ENCODE measurements around the gene DET1. TPM values are rescaled to one million over a fixed set of nuclear protein-coding genes. Genes with fewer than 3 reads are reported as not detected.
"Not testable (repeated sequence)": the region's sequence is repeated elsewhere in the genome, so short reads cannot be mapped to it uniquely, and the experiment has no call there.

The DET1 gene
- total and polyA plus RNA-seq, 7 donors: 2.4 to 13.0 (median 7.4) TPM

GRCh38 chr15:88543065-88543776 lies 3.3 kb downstream of the DET1 start:
- peak overlapping the region in 3 of 4 donors; percentile 73 to 90 (median 84) for H3K27ac ChIP-seq

GRCh38 chr15:88542342-88542733 lies 4.1 kb downstream of the DET1 start:
- DNase-seq: peak; percentile 79
- no peak for TF ChIP-seq POLR2A (IDR thresholded peaks at IDR 0.05)
- TF ChIP-seq EP300 (IDR thresholded peaks at IDR 0.05): peak in 3 of 4 donors; percentile 33 to 69 (median 52)
- peak; percentile 77 to 86 (median 82) for TF ChIP-seq POLR2AphosphoS5 (IDR thresholded peaks at IDR 0.05)
- Histone ChIP-seq H3K27me3 (no peaks in the 10 kb centered on the region), H3K36me3 (no peaks in the 10 kb centered on the region), H3K4me3 (no peak overlapping the region), H3K4me1 (peaks cover 0 to 51% (median 28%) of the 10 kb centered on the region in 4 donors), H3K9me3 (no peaks in the 10 kb centered on the region), H3K27ac (peak overlapping the region in 3 of 4 donors; percentile 73 to 90 (median 84))
- 73 to 85% methylated on average over 8 of the region's 8 CpGs for WGBS, 2 donors
- intact Hi-C loops (cut with DNase I): loop anchor here (2.0 to 10.0 kb wide), 2 partner anchors 74 to 562 kb away; no protein-coding TSS in a partner anchor

More at GRCh38 chr15:88543065-88543776, 3.3 kb downstream of the DET1 start:
- Histone ChIP-seq H3K9me3 (no peaks in the 10 kb centered on the region), H3K4me1 (peaks cover 0 to 51% (median 28%) of the 10 kb centered on the region in 4 donors), H3K27me3 (no peaks in the 10 kb centered on the region), H3K36me3 (no peaks in the 10 kb centered on the region), H3K4me3 (no peak overlapping the region)
- no peak for DNase-seq
- no peak for TF ChIP-seq POLR2AphosphoS5 (IDR thresholded peaks at IDR 0.05)
- TF ChIP-seq EP300 (IDR thresholded peaks at IDR 0.05): no peak
- 90 to 91% methylated on average over 13 of the region's 13 CpGs for WGBS, 2 donors
- intact Hi-C loops (cut with DNase I): loop anchor here (2.0 to 10.0 kb wide), 2 partner anchors 74 to 562 kb away; no protein-coding TSS in a partner anchor

- TF ChIP-seq POLR2A (IDR thresholded peaks at IDR 0.05) (no peak), CTCF (IDR thresholded peaks at IDR 0.05) (no peak), POLR2AphosphoS5 (IDR thresholded peaks at IDR 0.05) (no peak), EP300 (IDR thresholded peaks at IDR 0.05) (no peak)
- intact Hi-C loops (cut with DNase I): loop anchor here (2.0 to 10.0 kb wide), 2 partner anchors 73 to 563 kb away; no protein-coding TSS in a partner anchor
- H3K4me1 ChIP-seq: peaks cover 0 to 51% (median 27%) of the 10 kb centered on the region in 4 donors
- DNase-seq: no peak
- no peaks in the 10 kb centered on the region for H3K27me3 ChIP-seq
- H3K36me3 ChIP-seq: no peaks in the 10 kb centered on the region
- no peak overlapping the region for H3K4me3 ChIP-seq
- peak overlapping the region in 3 of 4 donors; percentile 73 to 90 (median 84) for H3K27ac ChIP-seq
- 91 to 93% methylated on average over 16 of the region's 16 CpGs for WGBS, 2 donors
- no peaks in the 10 kb centered on the region for H3K9me3 ChIP-seq
These were observed 4.7 kb downstream of the DET1 start for GRCh38 chr15:88541709-88542341.

- not testable (repeated sequence) for DNase-seq
These were observed 5.4 kb downstream of the DET1 start for GRCh38 chr15:88541111-88541510.

GRCh38 chr15:88540350-88540749 lies 6.1 kb downstream of the DET1 start:
- H3K4me1 ChIP-seq: peaks cover 0 to 49% (median 26%) of the 10 kb centered on the region in 4 donors
- H3K36me3 ChIP-seq, H3K27ac ChIP-seq, H3K4me3 ChIP-seq, H3K27me3 ChIP-seq, H3K9me3 ChIP-seq, DNase-seq: not testable (repeated sequence)
- intact Hi-C loops (cut with DNase I): loop anchor here (10.0 kb wide), 1 partner anchor 564 kb away; no protein-coding TSS in a partner anchor
- 61% methylated on average over 2 of the region's 2 CpGs; no CpG with 5 or more reads in 1 of the 2 donors for WGBS, 2 donors

More at GRCh38 chr15:88541111-88541510, 5.4 kb downstream of the DET1 start:
- H3K36me3 ChIP-seq, H3K27me3 ChIP-seq, H3K4me3 ChIP-seq, H3K9me3 ChIP-seq: not testable (repeated sequence)
- intact Hi-C loops (cut with DNase I): loop anchor here (10.0 kb wide), 1 partner anchor 564 kb away; no protein-coding TSS in a partner anchor
- H3K27ac ChIP-seq: peak overlapping the region in 1 of 4 donors; percentile 90
- H3K4me1 ChIP-seq: peaks cover 0 to 51% (median 26%) of the 10 kb centered on the region in 4 donors
- 95 to 96% methylated on average over 7 of the region's 9 CpGs for WGBS, 2 donors

GRCh38 chr15:88539441-88539840 lies 7.0 kb downstream of the DET1 start:
- no peaks in the 10 kb centered on the region for H3K36me3 ChIP-seq
- peak overlapping the region in 1 of 4 donors; percentile 39 for H3K27ac ChIP-seq
- no peaks in the 10 kb centered on the region for H3K9me3 ChIP-seq
- DNase-seq: no peak
- no peak overlapping the region for H3K4me3 ChIP-seq
- H3K4me1 ChIP-seq: peaks cover 0 to 41% (median 26%) of the 10 kb centered on the region in 4 donors
- H3K27me3 ChIP-seq: no peaks in the 10 kb centered on the region
- TF ChIP-seq POLR2A (IDR thresholded peaks at IDR 0.05): no peak
- TF ChIP-seq CTCF (IDR thresholded peaks at IDR 0.05): no peak
- no peak for TF ChIP-seq POLR2AphosphoS5 (IDR thresholded peaks at IDR 0.05)
- TF ChIP-seq EP300 (IDR thresholded peaks at IDR 0.05): no peak
- 76 to 82% methylated on average over 4 of the region's 4 CpGs for WGBS, 2 donors
- intact Hi-C loops (cut with DNase I): no loop called here
